DND-41 (cell line): ENCODE data around the gene VSIG1.

ENCODE experiments used
- ATAC-seq: fragments of 200-7000 bp; cut with Tn5 transposase; 3 replicates; pipeline ENCODE4 v1.9.1; 2021; ENCODE audit warnings: low read depth; ENCODE audit not compliant: insufficient read depth
- DNase-seq: peaks from one replicate; pipeline ENCODE4 v3.0.0-alpha.2; 2020
- H2AFZ ChIP-seq: 2 replicates; pipeline ENCODE4 v1.6.0; 2012; ENCODE audit warnings: low read depth, low read length
- H3K27ac ChIP-seq: 2 replicates; pipeline ENCODE4 v1.5.1; 2012; ENCODE audit warnings: low read length, inconsistent platforms
- H3K27me3 ChIP-seq: fragments of 200-600 bp; sonication (generic); 2 replicates; pipeline ENCODE4 v1.6.0; 2012; ENCODE audit warnings: low read length, mild to moderate bottlenecking, inconsistent platforms; ENCODE audit not compliant: insufficient read depth, poor library complexity
- H3K36me3 ChIP-seq: 2 replicates; pipeline ENCODE4 v1.5.1; 2012; ENCODE audit warnings: low read length, inconsistent platforms; ENCODE audit not compliant: insufficient read depth
- H3K4me1 ChIP-seq: 2 replicates; pipeline ENCODE4 v1.5.1; 2012; ENCODE audit warnings: mild to moderate bottlenecking, low read length; ENCODE audit not compliant: insufficient read depth
- H3K4me2 ChIP-seq: 2 replicates; pipeline ENCODE4 v1.6.0; 2012; ENCODE audit warnings: mild to moderate bottlenecking, moderate library complexity, low read length, inconsistent platforms; ENCODE audit not compliant: insufficient read depth
- H3K4me3 ChIP-seq, 2 experiments: fragments of 200-600 bp in 1 of 2; shearing (Covaris generic) in 1 of 2; 2 replicates each; pipeline ENCODE4 v1.5.1; 2012 to 2016; ENCODE audit warnings: inconsistent platforms in 2 of 2, low read length in 2 of 2, mild to moderate bottlenecking in 2 of 2, low read depth in 1 of 2, moderate library complexity in 1 of 2
- H3K79me2 ChIP-seq: 2 replicates; pipeline ENCODE4 v1.6.0; 2012; ENCODE audit warnings: low read length, inconsistent platforms; ENCODE audit not compliant: insufficient read depth
- H3K9ac ChIP-seq: 2 replicates; pipeline ENCODE4 v1.6.0; 2012; ENCODE audit warnings: low read depth, mild to moderate bottlenecking, inconsistent platforms, low read length, moderate library complexity
- H3K9me3 ChIP-seq: 2 replicates; pipeline ENCODE4 v1.5.1; 2012; ENCODE audit warnings: low read length, moderate library complexity, mild to moderate bottlenecking, inconsistent platforms; ENCODE audit not compliant: insufficient read depth, severe bottlenecking
- H4K20me1 ChIP-seq: 2 replicates; pipeline ENCODE4 v1.6.0; 2012; ENCODE audit warnings: low read length; ENCODE audit not compliant: insufficient read depth
- CTCF ChIP-seq: IDR thresholded peaks from 2 replicates; pipeline ENCODE4 v1.5.1; 2012; ENCODE audit warnings: borderline replicate concordance, low read length, moderate library complexity, mild to moderate bottlenecking; ENCODE audit not compliant: poor library complexity, severe bottlenecking; ENCODE audit errors: extremely low read depth
- EZH2 ChIP-seq: IDR thresholded peaks from 3 replicates; pipeline ENCODE4 v1.6.1; 2012; ENCODE audit warnings: borderline replicate concordance, low read depth, mild to moderate bottlenecking, moderate library complexity, low read length, inconsistent platforms; ENCODE audit not compliant: severe bottlenecking

The VSIG1 gene

DNA sequence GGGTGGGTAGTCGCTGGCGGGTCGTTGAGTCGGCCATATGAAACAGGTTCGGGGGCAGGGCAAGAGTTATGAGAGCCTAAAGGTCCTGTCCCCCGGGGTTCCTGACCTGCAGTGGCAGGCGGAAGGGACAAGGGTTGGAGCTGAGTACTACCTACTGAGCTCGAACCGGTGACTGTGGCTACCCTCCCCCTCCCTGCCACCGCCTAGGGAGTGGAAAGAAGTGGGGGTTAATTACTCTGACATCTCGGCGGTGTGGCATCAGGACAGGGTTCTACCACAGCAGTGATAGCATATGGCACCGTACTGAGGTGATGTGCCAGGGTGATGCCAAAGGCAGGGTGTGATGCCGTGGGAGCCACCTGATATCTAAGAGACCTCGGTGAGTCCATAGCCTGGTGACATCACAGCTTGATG lies 47.0 kb downstream of the VSIG1 start:
- ATAC-seq, result peak; percentile 25
- DNase-seq, result no peak
- peak overlapping the region; percentile 68 for H3K27ac ChIP-seq

GRCh38 chrX:108097380-108097779 lies 52.5 kb downstream of the VSIG1 start:
- no peak overlapping the region for H3K27ac ChIP-seq
- H3K9ac ChIP-seq, result no peak overlapping the region
- no peak for TF ChIP-seq EZH2
- TF ChIP-seq CTCF, result no peak
- no peaks in the 10 kb centered on the region for H3K27me3 ChIP-seq
- peaks cover 8% of the 10 kb centered on the region; the same call in 1 of the 2 replicates for H3K4me1 ChIP-seq
- no peak overlapping the region for H2AFZ ChIP-seq
- H3K4me3 ChIP-seq, result no peak overlapping the region
- H3K9me3 ChIP-seq, result no peaks in the 10 kb centered on the region
- H3K36me3 ChIP-seq, result no peaks in the 10 kb centered on the region
- no peak overlapping the region for H3K4me2 ChIP-seq
- ATAC-seq (no peak), DNase-seq (no peak)
- H3K79me2 ChIP-seq, result 0 out of 2 replicates have a peak, but pooled peaks cover under 1% of the 10 kb centered on the region
- H4K20me1 ChIP-seq, result no peaks in the 10 kb centered on the region

More for the DNA sequence above, 47.0 kb downstream of the VSIG1 start:
- peaks cover 22% of the 10 kb centered on the region; the same call in 1 of the 2 replicates for H3K4me1 ChIP-seq
- H3K79me2 ChIP-seq, result peaks cover 35% of the 10 kb centered on the region
- peak overlapping the region; percentile 60 for H3K9ac ChIP-seq
- peak overlapping the region; percentile 59 to 80 for H3K4me3 ChIP-seq
- H2AFZ ChIP-seq, result peak overlapping the region; percentile 89
- no peaks in the 10 kb centered on the region; the same call in 1 of the 2 replicates for H4K20me1 ChIP-seq
- H3K36me3 ChIP-seq, result peaks cover 15% of the 10 kb centered on the region
- H3K27me3 ChIP-seq, result no peaks in the 10 kb centered on the region
- no peaks in the 10 kb centered on the region for H3K9me3 ChIP-seq
- TF ChIP-seq EZH2 (no peak), CTCF (no peak)
- H3K4me2 ChIP-seq, result peak overlapping the region; percentile 89

DNA sequence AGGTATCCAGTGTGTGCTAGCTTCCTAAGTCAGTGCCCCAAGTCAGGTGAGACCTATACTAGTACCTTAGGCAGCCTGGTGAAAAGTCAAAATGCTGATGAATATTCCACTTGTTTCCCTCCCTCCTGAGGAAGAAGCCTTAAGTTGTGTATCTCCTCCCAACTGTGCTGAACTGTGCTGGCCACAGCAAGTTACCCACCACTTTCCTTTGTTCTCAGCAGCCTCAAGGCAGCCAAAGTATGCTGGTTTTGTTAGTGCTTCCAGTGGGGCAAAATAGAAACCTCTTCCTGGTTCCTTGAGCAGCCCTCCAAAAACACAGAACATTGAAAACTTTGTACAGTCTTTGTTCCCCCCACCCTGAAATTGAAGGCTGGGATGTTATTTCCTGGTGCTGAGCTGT lies 60.6 kb downstream of the VSIG1 start:
- H3K36me3 ChIP-seq, result no peaks in the 10 kb centered on the region
- no peak overlapping the region for H3K9ac ChIP-seq
- no peaks in the 10 kb centered on the region for H3K9me3 ChIP-seq
- no peaks in the 10 kb centered on the region for H3K27me3 ChIP-seq
- H4K20me1 ChIP-seq, result no peaks in the 10 kb centered on the region
- no peaks in the 10 kb centered on the region for H3K4me1 ChIP-seq
- no peak overlapping the region for H3K4me3 ChIP-seq
- TF ChIP-seq EZH2, result no peak
- no peak for TF ChIP-seq CTCF
- no peak overlapping the region for H3K4me2 ChIP-seq
- no peak overlapping the region for H3K27ac ChIP-seq
- no peak overlapping the region for H2AFZ ChIP-seq
- no peaks in the 10 kb centered on the region for H3K79me2 ChIP-seq
- no peak for DNase-seq
- ATAC-seq, result no peak

- Histone ChIP-seq H3K36me3 (no peaks in the 10 kb centered on the region), H2AFZ (no peak overlapping the region), H3K4me3 (no peak overlapping the region), H3K27ac (no peak overlapping the region), H3K4me2 (no peak overlapping the region), H4K20me1 (no peaks in the 10 kb centered on the region), H3K9me3 (no peaks in the 10 kb centered on the region), H3K9ac (no peak overlapping the region), H3K4me1 (no peaks in the 10 kb centered on the region), H3K79me2 (no peaks in the 10 kb centered on the region), H3K27me3 (no peaks in the 10 kb centered on the region)
- TF ChIP-seq EZH2 (no peak), CTCF (no peak)
- DNase-seq, result no peak
- ATAC-seq, result no peak
Measured at GRCh38 chrX:108114541-108114940, 69.7 kb downstream of the VSIG1 start.
